ENCODE results near the gene ARMC5.

DNA sequence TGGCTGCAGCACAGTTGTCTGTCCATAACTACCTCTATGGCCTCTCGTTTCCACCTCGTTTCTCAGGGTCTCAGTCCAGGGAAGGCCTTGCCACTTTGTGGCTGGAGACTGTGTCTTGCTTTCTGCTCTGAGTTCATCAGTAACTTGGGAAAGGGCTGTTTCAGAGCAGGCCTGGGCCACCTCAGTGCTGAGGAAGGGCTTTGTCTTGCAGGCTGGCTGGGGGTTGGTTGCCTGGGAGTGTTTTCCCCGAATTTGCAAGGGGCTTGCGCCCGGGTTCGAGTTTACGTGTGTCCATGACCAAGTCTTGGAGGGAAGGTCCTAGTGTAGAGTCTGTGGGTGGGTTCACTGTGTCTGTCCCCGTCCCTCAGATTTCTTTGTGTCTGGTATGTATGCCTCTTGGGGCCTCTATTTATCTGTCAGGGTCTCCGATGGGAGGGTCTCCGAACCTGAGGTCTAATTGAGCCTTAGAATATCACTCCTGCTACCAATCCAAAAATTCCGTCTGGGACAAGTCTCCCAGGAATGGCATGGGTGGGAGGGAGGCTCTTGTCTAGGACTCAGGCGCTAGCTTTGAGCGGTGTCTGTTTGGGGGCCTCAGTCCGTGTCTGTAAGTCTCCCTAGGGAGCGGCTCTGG, 12.1 kb downstream of the ARMC5 start:
- no peak for TF ChIP-seq POLR2A (IDR thresholded peaks at IDR 0.05; ENCODE audit: low read depth, low read length)
- TF ChIP-seq TAF1 (IDR thresholded peaks at IDR 0.05; ENCODE audit: borderline replicate concordance, low read depth, low read length): no peak
- TF ChIP-seq POLR2AphosphoS5 (IDR thresholded peaks at IDR 0.05; ENCODE audit: low read depth, low read length): no peak
